Peyer's patch (tissue), 4 donors: ENCODE measurements around the gene NLRP6. TPM values are rescaled to one million over a fixed set of nuclear protein-coding genes. Genes with fewer than 3 reads are reported as not detected.
"Not testable (repeated sequence)": the region's sequence is repeated elsewhere in the genome, so short reads cannot be mapped to it uniquely, and the experiment has no call there.

Source experiments
- DNase-seq, 3 donors: peaks; one replicate each; pipeline ENCODE4 v3.0.0-alpha.2; 2017 to 2019
- H3K27ac ChIP-seq, 4 donors: fragments of 200-600 bp; sonication (generic); one replicate each; pipeline ENCODE4 v1.5.1; 2016 to 2019
- H3K27me3 ChIP-seq, 2 donors: fragments of 200-600 bp; sonication (generic); one replicate each; pipeline ENCODE4 v1.5.1; 2019
- H3K36me3 ChIP-seq, 3 donors: fragments of 200-600 bp; sonication (generic); one replicate each; pipeline ENCODE4 v1.5.1; 2016 to 2019
- H3K4me1 ChIP-seq, 4 donors: fragments of 200-600 bp; sonication (generic); one replicate each; pipeline ENCODE4 v1.5.1; 2016 to 2019
- H3K4me3 ChIP-seq, 4 donors: fragments of 200-600 bp; sonication (generic); 1 replicate in 3 of 4; 2 replicates in 1 of 4; pipeline ENCODE4 v1.5.1; 2016 to 2019; ENCODE audit warnings: mild to moderate bottlenecking in 1 of 4
- H3K9me3 ChIP-seq, 4 donors: fragments of 200-600 bp; sonication (generic); one replicate each; pipeline ENCODE4 v1.5.1; 2016 to 2019; ENCODE audit warnings: mild to moderate bottlenecking in 1 of 4
- POLR2A ChIP-seq, 2 donors: fragments of 450-650 bp; IDR thresholded peaks; one replicate each; pipeline ENCODE4 v1.5.1; 2017; ENCODE audit warnings: antibody characterized with exemption in 2 of 2, mild to moderate bottlenecking in 2 of 2, moderate library complexity in 2 of 2
- small RNA-seq, 2 donors: library from RNA; depleted of rRNA; stranded (forward); fragments of <200 nt; gene quantifications; one replicate each; pipeline ENCODE3, GENCODE V24; 2016
- total RNA-seq, 4 donors: library from RNA; depleted of rRNA; stranded (reverse); fragments of >200 nt; gene quantifications; one replicate each; pipeline ENCODE4 v1.1.0, GENCODE V29; 2016
- TF ChIP-seq, protein P1 (sequence below), 6 experiments: fragments of 450-650 bp in 4 of 6; fragments of 200-600 bp in 2 of 6; sonication (generic) in 1 of 6; IDR thresholded peaks; one replicate each; pipeline ENCODE4 v1.5.1; 2017 to 2019; ENCODE audit warnings: antibody characterized with exemption in 6 of 6, mild to moderate bottlenecking in 3 of 6, moderate library complexity in 1 of 6

NLRP6 gene
- total RNA-seq, 4 donors from 2014 or later: 109 to 687 (median 492) TPM

DNA sequence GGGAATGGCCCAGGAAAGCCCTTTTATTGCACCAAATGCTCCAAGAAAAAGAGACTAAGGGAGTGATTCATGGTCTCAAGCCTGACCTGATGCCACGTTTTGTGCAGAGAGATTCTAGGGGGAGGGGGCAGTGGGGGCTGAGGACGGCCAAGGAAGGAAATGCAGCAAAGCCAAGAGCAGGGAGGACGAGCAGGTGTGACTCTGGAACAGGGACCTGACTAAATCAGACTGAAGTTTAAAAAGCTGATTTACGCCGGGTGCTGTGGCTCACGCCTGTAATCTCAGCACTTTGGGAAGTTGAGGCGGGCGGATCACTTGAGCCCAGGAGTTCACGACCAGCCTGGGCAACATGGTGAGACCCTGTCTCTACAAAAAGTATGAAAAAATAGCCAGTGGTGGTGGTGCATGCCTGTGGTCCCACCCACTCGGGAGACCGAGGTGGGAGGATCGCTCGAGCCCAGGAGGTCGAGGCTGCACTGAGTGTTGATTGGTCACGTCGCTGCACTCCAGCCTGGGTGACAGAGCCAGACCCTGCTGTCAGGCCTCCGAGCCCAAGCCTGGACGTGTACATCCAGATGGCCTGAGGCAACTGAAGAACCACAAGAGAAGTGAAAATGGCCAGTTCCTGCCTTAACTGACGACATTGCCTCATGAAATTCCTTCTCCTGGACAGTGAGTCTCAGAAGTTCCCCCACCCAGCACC lies 53.3 kb downstream of the NLRP6 start:
- DNase-seq: no peak
- Histone ChIP-seq H3K27me3 (no peaks in the 10 kb centered on the region), H3K4me3 (peak overlapping the region in 1 of 4 donors; percentile 10), H3K4me1 (peaks cover 4 to 29% (median 16%) of the 10 kb centered on the region in 4 donors), H3K9me3 (no peaks in the 10 kb centered on the region), H3K36me3 (no peaks in the 10 kb centered on the region), H3K27ac (peak overlapping the region in 1 of 4 donors; percentile 56)
- TF ChIP-seq, protein P1, sequence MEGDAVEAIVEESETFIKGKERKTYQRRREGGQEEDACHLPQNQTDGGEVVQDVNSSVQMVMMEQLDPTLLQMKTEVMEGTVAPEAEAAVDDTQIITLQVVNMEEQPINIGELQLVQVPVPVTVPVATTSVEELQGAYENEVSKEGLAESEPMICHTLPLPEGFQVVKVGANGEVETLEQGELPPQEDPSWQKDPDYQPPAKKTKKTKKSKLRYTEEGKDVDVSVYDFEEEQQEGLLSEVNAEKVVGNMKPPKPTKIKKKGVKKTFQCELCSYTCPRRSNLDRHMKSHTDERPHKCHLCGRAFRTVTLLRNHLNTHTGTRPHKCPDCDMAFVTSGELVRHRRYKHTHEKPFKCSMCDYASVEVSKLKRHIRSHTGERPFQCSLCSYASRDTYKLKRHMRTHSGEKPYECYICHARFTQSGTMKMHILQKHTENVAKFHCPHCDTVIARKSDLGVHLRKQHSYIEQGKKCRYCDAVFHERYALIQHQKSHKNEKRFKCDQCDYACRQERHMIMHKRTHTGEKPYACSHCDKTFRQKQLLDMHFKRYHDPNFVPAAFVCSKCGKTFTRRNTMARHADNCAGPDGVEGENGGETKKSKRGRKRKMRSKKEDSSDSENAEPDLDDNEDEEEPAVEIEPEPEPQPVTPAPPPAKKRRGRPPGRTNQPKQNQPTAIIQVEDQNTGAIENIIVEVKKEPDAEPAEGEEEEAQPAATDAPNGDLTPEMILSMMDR (IDR thresholded peaks at IDR 0.05): no peak
- TF ChIP-seq POLR2A (IDR thresholded peaks at IDR 0.05): no peak

DNA sequence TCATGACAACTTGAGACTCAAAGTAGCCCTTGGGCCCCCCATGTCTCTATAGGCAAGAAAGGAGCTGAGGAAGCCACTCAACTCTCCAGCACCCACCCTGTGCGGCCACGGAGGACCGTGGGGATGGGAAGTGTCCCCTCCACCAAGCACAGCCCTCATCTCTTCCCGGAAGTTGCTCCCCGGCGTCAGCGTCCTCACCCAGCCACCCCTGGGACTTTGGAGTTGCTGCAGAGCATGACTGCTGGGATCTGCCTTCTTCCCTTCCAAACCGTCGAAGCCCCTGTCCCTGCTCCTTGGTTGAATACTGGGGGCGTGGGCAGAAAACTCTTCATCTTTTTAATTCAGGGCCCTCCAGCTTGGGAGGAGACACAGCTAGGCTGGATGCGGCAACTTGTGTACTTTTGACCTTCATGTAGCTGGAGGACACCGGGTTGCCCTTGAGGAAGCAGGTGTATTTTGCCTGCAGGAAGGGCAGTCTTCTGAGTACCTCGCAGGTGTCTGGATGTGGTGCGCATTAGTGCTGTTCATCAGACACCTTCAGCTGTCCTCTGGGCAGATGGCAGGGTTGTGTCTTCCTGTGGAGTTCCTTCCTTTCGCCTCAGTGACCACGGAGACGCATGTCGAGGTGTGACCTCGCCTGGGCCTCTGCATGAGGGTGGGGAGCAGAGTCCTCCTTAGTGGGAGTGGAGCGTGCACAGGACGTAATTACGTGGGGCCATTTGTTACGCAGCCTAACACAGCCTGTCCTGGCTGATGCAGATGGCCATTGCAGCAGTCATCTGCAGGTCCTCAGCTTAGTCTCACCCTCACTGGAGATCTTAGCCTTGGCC lies 54.7 kb downstream of the NLRP6 start:
- DNase-seq: no peak
- TF ChIP-seq, protein P1 (IDR thresholded peaks at IDR 0.05): no peak
- no peak for TF ChIP-seq POLR2A (IDR thresholded peaks at IDR 0.05)
- peaks cover 0 to 16% (median 10%) of the 10 kb centered on the region in 4 donors for H3K4me1 ChIP-seq
- H3K9me3 ChIP-seq: no peaks in the 10 kb centered on the region
- no peaks in the 10 kb centered on the region for H3K36me3 ChIP-seq
- no peak overlapping the region for H3K4me3 ChIP-seq
- no peaks in the 10 kb centered on the region for H3K27me3 ChIP-seq
- no peak overlapping the region for H3K27ac ChIP-seq

DNA sequence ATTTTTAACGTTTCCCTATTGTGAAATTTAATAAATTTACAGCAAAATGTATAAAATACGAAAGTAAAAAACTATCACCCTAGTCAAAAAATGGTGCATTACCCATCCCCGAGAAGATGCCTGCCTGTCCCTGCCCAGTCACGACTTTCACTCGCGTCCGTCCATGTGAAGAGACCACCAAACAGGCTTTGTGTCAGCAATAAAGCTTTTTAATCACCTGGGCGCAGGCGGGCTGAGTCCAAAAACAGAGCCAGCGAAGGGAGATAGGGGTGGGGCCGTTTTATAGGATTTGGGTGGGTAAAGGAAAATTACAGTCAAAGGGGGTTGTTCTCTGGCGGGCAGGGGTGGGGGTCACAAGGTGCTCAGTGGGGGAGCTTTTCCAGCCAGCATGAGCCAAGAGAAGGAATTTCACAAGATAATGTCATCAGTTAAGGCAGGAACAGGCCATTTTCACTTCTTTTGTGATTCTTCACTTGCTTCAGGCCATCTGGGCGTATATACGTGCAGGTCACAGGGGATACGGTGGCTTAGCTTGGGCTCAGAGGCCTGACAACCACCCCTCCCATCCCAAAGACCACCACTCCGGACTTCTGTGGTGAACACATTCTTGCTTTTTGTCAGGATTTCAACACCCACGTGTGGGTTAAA lies 55.5 kb downstream of the NLRP6 start:
- H3K27me3 ChIP-seq, H3K36me3 ChIP-seq, DNase-seq, H3K9me3 ChIP-seq, H3K4me3 ChIP-seq, H3K27ac ChIP-seq: not testable (repeated sequence)
- peaks cover 0 to 13% (median 10%) of the 10 kb centered on the region in 4 donors for H3K4me1 ChIP-seq

- DNase-seq: peak in 1 of 3 donors; percentile 22
- H3K27ac ChIP-seq: no peak overlapping the region
Measured at GRCh38 chr11:334264-334994, 56.2 kb downstream of the NLRP6 start.

More at GRCh38 chr11:334264-334994, 56.2 kb downstream of the NLRP6 start:
- Histone ChIP-seq H3K4me1 (peaks cover 0 to 13% (median 10%) of the 10 kb centered on the region in 4 donors), H3K27me3 (no peaks in the 10 kb centered on the region), H3K4me3 (no peak overlapping the region), H3K9me3 (no peaks in the 10 kb centered on the region), H3K36me3 (no peaks in the 10 kb centered on the region)
- TF ChIP-seq, protein P1 (IDR thresholded peaks at IDR 0.05): no peak
- no peak for TF ChIP-seq POLR2A (IDR thresholded peaks at IDR 0.05)

Small RNA genes lying within 50 kb of the gene (small RNA-seq; reads per million reads assigned to genes)
- 0 reads per million in 2 donors for gene AC136475.6

Other genes with a start within 250 kb of the NLRP6 start
- gene SCGB1C1, start 85.3 kb upstream of the NLRP6 start, total RNA-seq: not detected
- 10 to 100 TPM; 20.6 to 69.7 (median 40.1) TPM for gene BET1L, start 71.0 kb upstream of the NLRP6 start, total RNA-seq
- gene RIC8A, start 70.7 kb upstream of the NLRP6 start, total RNA-seq: 100 to 1,000 TPM in 1 of 4 donors, 10 to 100 TPM in 3; 65.0 to 108 (median 86.8) TPM
- gene SIRT3, start 42.1 kb upstream of the NLRP6 start, total RNA-seq: 10 to 100 TPM; 21.2 to 36.3 (median 29.3) TPM
- gene PSMD13, start 41.4 kb upstream of the NLRP6 start, total RNA-seq: 100 to 1,000 TPM in 2 of 4 donors, 10 to 100 TPM in 2; 74.5 to 125 (median 96.9) TPM
- gene PGGHG, start 10.7 kb downstream of the NLRP6 start, total RNA-seq: 100 to 1,000 TPM in 3 of 4 donors, 10 to 100 TPM in 1; 94.2 to 385 (median 317) TPM
- gene IFITM5, start 21.1 kb downstream of the NLRP6 start, total RNA-seq: not detected
- gene IFITM2, start 29.4 kb downstream of the NLRP6 start, total RNA-seq: 10 to 100 TPM; 15.6 to 98.2 (median 46.0) TPM
- 100 to 1,000 TPM in 2 of 4 donors, 10 to 100 TPM in 2; 45.9 to 141 (median 89.6) TPM for gene IFITM1, start 35.6 kb downstream of the NLRP6 start, total RNA-seq
- 100 to 1,000 TPM in 1 of 4 donors, 10 to 100 TPM in 3; 30.6 to 200 (median 84.7) TPM for gene IFITM3, start 42.5 kb downstream of the NLRP6 start, total RNA-seq
- 10 to 100 TPM in 2 of 4 donors, 1 to 10 TPM in 2; 2.5 to 36.3 (median 9.3) TPM for gene B4GALNT4, start 91.1 kb downstream of the NLRP6 start, total RNA-seq
- 100 to 1,000 TPM in 3 of 4 donors, 10 to 100 TPM in 1; 95.7 to 254 (median 202) TPM for gene PKP3, start 115.8 kb downstream of the NLRP6 start, total RNA-seq
- gene SIGIRR, start 136.6 kb downstream of the NLRP6 start, total RNA-seq: 100 to 1,000 TPM in 3 of 4 donors, 10 to 100 TPM in 1; 82.3 to 143 (median 111) TPM
- gene ANO9, start 163.6 kb downstream of the NLRP6 start, total RNA-seq: 100 to 1,000 TPM; 161 to 474 (median 254) TPM
- 10 to 100 TPM; 21.0 to 42.7 (median 31.7) TPM for gene PTDSS2, start 171.9 kb downstream of the NLRP6 start, total RNA-seq
- 100 to 1,000 TPM; 130 to 157 (median 137) TPM for gene RNH1, start 228.8 kb downstream of the NLRP6 start, total RNA-seq